Cortex of kidney (tissue), 1 donor: Measurements from ENCODE around the gene IL20RA.
"Not testable (repeated sequence)": the region's sequence is repeated elsewhere in the genome, so short reads cannot be mapped to it uniquely, and the experiment has no call there.

Experiments
- DNase-seq: peaks from one replicate; lab custom pipeline; 2025; lab: John Stamatoyannopoulos, UW

The IL20RA gene, protein sequence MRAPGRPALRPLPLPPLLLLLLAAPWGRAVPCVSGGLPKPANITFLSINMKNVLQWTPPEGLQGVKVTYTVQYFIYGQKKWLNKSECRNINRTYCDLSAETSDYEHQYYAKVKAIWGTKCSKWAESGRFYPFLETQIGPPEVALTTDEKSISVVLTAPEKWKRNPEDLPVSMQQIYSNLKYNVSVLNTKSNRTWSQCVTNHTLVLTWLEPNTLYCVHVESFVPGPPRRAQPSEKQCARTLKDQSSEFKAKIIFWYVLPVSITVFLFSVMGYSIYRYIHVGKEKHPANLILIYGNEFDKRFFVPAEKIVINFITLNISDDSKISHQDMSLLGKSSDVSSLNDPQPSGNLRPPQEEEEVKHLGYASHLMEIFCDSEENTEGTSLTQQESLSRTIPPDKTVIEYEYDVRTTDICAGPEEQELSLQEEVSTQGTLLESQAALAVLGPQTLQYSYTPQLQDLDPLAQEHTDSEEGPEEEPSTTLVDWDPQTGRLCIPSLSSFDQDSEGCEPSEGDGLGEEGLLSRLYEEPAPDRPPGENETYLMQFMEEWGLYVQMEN

DNA sequence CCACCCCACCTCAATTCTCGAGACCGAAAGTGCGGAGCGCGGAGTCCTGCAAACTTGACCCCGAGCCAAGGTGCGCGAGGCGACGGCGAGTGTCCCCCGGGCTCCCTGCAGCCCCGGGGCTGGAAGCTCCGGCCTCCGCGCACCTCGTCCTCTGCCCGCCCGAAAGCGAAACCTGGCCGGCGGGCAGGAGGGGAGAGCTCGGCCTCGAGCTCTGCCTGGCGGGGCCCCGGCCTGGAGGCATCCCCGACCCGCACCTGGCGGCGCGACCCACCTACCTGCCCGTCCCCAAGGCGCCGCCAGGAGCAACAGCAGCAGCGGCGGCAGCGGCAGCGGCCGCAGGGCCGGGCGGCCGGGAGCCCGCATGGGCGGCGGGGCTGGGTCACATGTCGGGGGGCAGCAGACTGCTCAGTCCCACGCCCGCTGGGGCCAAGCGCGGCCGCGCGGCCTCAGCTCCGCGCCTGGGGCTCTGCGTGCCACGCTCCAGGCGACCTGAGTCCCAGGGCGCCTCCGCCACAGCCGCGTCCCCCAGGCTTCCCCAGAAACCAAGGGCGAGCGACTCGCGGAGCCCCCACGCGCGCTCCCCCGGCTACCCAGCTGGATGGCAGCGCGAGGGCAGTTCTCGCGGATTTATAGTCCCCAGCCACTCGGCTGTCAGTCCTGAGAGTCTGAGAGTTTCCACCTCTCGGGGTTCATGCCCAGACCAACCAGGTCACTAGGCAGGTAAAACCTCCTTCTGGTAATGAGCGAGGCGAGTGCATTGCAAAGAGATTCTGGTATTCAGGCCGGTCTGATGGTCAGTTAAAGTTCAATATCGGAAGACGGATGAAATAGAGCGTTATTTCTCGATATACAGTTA, at the start of gene IL20RA:
IL20RA (minus strand) TSS at position 600 of the 856 bp plus-strand sequence; CDS start at position 363, 237 bp downstream.
- no peak for DNase-seq

DNA sequence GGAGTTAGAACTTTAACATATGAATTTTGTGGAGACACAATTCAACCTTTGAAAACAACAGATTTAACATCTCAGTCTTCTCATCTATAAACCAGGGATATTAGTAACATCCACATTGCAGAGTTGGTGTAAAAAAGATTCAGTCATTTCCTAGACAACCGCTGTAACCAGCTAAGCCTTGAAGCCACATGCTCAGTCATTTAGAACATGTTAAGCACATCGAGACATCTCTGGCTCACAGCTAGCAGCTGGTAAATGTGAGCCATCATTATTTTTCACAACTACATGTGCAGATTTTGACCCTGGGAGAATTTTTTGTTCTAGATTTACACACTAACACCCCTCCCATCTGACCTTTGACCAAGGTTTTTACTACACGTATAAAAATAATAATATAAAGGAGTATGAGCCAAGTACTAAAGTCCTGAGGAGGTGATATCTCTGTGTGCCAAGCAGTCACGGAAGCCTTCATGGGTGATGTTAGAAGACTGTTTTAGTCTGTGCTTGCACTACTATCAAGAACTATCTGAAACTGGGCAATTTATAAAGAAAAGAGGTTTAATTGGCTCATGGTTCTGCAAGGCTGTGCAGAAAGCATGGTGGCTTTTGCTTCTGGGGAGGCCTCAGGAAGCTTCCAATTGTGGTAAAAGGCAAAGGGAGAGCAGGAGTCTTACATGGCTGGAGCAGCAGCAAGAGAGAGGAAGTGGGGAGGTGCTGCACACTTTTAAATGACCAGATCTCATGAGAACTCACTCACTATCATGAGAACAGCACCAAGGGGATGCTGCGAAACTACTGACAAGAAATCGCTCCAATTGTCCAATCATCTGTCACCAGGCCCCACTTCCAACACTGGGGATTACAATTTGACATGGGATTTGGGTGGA, 48.7 kb upstream of the IL20RA start:
- DNase-seq, result no peak

DNA sequence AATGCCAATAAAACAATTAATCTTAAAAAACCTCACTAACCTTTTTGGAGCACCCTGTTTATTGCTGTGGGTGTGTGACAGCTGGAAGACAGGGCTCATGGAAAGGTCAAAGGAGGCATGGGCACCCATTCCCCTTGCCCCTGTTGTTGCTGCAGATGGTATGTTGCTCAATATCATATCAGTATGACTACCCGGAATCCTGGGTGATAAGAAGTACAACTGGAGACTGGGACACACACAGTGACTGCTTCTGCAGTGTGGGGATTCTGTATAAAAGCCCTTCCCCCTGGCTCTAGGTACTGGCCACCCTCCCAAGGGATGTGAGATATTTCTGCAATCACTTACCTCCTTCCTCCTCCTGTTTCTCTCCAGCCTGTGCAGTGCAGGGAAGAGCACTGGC, 47.3 kb upstream of the IL20RA start:
- no peak for DNase-seq

DNA sequence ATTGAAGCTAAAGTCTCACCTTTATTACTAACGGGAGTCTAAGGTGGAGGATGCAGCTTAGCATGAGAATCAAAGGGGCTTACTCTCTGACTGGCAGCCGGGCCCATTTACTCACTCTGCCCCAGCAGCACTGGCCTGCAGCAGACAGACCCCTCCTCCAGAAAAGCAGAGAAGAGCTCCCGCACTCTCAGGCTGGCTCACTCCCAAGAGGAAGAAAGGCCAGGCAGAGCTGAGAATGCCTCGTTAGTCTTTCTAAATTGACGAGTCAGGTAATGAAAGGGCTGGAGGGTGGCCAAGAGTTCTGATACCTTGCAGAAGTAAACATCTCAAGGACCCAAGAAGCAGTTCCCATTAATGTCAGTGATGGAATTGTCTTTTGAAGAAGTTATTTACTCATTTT, 44.5 kb upstream of the IL20RA start:
- no peak for DNase-seq

DNA sequence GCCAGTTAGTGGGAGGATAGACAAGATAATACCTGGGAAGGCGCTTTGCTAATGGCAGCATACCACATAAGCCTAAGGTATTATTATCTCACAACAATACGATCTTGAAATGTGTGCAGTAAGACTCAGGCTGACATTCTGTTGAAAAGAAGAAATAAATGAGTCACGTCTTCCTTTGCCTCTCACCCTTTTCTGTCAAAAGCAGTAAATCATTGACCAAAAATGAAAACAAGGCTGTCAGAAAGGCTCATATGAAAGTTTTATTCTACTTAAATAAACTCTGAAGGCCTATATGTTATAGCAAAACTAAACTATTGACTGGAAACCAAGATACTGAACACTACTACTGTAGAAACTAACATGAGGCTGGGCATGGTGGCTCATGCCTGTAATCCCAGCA, 43.1 kb upstream of the IL20RA start:
- no peak for DNase-seq

DNA sequence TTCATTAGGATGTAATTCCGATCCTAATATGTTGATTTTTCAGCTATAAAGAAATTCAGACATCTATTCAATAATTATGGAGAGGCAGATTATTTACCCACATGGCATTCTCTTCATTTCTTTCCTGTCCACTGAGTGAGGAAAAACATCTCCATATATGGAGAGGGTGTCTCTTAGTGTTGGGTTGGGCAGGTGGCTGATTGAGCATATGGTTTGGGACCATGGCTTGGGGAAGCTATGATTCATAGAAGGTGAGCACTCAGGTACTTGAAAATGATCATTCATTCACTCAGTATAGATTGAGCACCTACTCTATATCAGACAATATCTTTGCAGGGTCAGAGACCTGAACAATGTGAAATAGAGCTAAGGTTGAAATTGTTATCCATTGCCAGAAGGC, 41.3 kb upstream of the IL20RA start:
- no peak for DNase-seq

DNA sequence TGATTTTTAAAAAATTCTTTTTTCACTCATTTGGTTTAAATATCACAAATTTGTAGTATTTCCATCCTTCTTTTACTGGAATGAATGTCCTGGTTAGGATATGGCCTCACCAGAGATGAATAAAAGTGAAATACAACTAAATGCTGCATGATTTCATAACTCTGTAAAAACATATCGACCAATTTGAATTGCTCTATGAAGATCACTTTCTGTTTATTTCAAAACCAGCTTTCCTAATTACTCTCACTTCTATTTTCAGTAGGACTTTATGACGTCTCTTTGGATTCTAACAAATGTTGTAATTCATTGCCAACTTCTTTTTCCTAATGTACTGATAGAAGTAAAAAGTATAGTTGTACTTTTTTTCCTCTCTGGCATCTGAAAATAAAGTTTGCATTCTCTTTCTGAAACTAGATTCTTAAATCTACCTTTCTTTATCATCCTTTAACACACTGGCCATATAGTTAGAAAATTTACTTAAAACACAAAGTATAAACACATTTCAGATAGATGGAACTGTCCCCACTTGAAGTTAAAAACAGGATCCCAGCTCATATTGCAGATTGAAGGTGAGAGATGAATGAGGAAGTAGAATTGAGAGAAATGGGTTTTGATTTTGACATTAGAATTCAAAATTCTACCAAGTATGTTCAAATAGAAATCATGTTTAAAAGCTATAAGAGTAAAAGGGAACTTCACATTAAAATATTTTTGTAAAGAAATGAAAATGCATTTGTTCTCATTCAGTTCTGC, 40.3 kb upstream of the IL20RA start:
- no peak for DNase-seq

DNA sequence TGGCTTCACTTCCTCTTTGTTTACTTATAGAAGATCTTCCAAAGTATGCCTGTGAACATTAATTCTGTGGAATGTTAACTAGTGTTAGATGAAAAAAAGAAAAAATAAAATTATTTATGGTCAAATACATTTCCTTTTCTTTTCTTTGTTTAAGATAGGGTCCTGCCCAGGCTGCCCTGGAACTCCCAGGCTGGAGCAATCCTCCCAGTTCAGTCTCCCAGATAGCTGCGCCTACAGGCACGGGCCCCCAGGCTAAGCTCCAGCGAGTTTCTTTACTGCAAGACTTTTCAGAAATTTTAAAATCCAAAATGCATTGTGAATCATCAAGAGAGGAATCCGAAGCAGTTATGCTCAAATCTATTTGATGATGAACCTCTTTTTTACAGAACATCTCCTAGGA, 39.3 kb upstream of the IL20RA start:
- DNase-seq, result no peak

DNA sequence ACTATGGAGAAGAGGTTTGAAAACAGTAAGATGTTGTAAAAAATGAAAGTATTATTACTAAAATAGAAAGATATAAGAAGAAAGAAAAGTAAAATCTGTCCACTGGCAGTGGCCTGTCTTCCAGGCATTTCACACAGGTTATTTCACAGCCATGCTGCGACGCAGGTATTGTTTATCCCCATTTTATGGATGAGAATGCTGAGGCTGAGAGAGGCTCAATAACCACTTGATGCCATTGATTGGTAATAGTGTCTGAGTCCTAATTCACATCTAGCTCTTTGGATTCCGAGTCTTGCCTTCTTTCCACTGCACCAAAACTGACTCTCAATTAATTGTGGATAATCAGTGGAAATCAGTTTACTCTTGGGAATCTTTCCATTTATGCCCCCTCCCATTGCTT, 37.2 kb upstream of the IL20RA start:
- DNase-seq, result no peak

DNA sequence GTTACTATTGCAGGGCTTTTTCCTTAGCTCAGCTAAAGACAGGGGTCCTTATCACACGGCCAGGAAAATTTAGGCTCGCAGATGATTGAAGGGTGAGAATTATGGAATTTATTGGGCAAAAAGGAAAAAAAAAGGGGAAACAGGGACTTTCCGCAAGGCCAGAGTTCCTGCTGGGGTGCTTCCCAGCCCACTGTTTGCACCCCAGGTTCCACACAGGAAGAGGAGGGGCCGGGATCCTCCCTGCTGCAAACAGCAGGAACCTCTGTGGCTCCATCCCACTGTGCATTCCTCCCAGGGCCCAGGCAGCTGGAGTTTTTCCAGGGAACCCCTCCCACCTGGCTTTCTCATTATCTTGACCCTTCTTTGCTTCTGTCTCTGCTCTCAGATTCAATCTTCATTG, 35.9 kb upstream of the IL20RA start:
- no peak for DNase-seq

DNA sequence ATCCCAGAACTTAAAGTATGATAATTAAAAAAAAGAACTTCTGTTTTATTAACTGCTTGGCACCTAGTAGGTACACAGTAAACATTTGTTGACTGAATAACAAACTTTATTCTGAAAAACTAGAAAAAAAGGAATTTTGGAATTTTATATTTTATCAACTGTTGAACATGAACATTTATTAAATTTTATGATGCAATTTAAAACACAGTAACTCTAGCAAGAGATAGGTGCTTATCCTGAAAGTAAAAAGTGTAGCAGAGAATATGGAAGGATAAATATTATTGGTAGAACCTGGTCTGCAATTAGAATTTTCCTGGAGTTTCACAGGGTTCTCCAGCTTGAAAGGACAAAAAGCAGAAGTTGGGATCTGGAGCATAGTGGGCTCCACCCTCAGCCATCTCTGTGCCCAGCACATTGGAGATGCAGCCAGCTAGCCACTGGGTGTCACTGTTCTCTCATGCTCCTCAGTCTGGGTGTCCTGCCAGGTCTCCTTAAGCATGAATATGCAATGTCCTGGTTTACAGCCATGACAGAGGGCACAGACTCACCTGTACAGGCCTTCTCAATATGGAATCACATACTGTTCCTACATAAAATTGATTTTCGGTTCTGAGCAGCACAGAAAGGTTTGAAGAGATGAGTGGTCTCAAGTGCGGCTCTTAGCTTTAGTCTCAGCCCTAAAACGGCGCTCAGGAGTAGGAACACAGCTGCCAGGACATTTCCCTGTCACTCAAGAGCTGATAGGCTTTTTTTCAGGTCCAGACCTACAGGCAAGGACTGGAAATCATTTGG, 31.7 kb upstream of the IL20RA start:
- DNase-seq, result no peak

DNA sequence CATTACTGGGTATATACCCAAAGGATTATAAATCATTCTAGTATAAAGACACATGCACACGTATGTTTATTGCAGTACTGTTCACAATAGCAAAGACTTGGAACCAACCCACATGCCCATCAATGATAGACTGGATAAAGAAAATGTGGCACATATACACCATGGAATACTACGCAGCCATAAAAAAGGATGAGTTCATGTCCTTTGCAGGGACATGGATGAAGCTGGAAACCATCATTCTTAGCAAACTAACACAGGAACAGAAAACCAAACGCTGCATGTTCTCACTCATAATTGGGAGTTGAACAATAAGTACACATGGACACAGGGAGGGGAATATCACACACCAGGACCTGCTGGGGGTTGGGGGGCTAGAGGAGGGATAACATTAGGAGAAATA, 31.0 kb upstream of the IL20RA start:
- DNase-seq, result not testable (repeated sequence)

DNA sequence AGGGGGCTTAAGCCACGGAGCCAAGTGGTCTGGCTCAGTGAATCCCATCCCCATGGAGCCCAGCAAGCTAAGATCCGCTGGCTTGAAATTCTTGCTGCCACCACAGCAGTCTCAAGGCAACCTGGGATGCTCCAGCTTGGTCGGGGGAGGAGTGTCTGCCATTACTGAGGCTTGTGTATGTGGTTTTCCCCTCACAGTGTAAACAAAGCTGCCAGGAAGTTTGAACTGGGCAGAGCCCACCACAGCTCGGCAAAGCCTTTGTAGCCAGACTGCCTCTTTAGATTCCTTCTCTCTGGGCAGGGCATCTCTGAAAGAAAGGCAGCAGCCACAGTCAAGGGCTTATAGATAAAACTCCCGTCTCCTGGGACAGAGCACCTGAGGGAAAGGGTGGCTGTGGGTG, 25.5 kb upstream of the IL20RA start:
- no peak for DNase-seq

DNA sequence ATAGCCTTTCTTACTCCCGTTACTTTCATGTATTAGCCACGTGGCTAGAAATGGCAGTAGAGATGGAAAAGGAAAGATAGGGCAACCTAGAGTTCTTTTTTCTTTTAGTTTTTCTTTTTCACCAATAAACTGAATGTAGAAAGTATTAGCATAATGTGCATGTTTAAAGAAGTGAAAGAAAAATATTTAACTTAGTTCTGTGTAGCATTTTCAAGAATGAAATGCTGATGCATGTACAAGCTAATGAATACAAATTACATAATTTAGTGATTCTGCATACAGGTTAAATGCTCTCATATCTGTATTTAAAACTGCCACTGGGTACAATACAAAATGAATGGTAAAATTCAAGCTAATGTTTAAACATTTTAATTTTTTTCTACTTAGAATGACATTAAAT, 22.6 kb upstream of the IL20RA start:
- no peak for DNase-seq

DNA sequence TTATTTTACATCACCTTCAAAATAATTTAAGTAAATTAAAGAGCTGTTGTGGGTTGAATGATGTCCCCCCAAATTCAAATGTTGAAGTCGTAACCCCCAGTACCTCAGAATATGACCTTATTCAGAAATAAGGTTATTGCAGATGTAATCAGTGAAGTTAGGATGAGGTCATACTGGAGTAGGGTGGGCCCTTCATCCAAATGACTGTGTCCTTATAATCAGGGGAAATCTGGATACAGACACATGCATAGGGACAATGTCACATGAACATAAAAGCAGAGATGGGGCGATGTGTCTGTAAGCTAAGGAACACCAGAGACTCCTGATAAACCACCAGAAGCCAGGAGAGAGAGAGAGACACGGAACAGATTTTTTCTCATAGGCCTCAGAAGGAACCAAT, 13.3 kb upstream of the IL20RA start:
- no peak for DNase-seq

DNA sequence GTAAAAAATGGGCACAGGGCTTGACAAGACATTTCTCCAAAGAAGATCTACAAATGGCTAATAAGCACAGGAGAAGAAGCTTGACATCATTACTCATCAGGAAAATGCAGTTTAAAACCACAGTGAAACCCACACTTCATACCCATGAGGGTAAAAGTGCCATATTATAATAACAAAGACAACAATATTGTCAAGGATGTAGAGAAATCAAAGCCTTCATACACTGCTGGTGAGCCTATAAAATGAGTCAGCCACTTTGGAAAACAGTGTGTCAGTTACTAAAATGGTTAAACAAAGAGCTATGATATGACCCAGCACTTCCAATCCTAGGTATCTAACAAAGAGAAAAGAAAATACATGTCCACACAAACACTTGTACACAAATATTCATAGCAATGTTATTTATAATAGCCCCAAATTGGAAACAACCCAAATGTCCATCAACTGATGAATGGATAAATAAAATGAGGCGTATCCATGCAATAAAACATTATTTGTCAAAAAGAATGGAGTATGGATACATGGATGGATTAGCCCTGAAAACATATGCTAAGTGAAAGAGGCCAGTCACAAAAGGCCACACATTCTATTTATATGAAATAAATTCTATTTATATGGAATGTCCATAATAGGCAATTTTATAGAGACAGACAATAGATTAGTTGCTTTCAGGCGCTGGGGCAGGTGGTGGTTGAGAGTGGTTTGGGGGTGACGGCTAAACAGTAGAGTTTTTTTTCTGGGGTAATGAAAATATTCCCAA, 11.5 kb upstream of the IL20RA start:
- DNase-seq, result no peak

DNA sequence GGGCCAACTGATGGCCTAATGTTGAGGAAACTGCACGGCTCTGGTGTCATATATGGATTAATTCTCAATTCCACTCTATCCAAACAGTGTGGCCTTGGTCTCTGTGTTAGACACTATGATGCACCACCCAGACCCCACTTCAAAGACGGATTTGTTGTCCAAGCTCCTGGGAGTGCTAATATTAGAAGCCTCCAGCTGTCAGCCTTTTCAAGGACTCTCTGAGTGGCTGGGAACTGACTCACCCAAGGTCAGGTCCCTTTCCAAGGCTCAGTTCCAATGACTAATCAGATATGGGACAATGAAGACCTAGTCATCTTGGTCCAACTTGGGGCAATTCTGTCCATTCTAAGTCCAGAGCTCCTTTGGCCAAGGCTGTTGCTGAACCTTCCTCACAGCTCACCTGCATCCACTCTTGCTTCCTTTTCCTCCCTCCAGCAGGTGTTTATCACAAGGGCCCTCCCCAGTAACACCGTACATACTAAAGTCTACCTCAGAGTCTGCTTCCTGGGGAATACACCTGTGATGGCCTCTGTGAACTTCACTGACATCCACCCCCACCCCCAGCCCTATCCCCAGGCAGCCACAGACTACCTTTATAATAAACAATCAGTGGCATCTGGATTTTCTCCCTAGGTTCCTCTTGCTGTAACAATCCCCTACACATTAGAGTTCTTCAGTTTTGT, 7.2 kb upstream of the IL20RA start:
- no peak for DNase-seq

DNA sequence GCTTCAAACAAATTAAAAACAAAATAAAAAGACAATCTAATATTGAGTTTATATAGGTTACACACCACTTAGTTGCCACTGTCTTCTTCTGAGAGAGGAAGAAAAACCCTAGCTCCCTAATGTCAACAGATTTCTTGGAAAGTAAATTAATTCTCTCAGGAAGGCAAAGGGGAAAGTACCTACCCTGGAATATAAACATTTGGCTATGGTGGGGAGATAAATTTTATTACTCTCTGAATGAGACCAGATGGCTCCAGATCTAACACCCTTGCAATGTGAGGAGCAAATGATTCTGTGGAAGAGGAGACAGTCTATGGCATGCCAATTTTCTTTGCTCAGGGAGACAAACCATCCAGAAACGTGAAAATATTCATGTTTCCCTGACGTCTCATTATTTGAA, 4.3 kb upstream of the IL20RA start:
- DNase-seq, result no peak

DNA sequence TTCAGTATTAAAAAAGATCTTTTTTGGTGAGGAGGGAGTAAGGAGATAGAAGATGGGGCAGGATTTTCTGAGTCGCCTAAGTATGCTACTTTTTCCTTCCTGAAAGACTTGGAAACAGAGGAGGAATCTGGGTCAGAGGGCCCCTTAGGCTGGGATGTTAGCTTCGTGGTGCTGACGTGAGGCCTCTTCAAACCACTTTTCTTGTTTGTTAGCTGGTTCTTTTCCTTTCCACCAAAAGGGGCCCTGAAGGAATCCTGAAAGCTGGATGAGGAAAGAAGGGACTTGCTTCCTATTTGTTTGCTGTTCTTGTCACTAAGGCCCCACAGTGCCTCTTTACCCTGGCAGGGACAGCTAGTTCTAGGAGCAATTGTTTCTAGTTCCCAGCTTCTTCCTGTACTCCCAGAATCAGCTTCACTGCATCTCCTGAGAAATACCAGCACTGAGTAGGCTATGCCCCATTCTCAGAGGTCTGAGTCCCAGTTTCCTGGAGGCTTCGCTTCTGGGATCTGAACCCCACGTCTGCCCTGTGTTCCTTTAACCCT, 2.2 kb upstream of the IL20RA start:
- DNase-seq, result no peak
